NCI-H146 treated with DMSO at 0.1 percent for 48 hours (cell line): ENCODE results near the gene ACBD7.
A peak's percentile ranks its signal among the peaks of the same experiment; 100 is the strongest.

Experiments used
- DNase-seq: peaks from one replicate; lab custom pipeline; 2025; ENCODE audit not compliant: unreplicated experiment; lab: John Stamatoyannopoulos, UW

ACBD7 gene

GRCh38 chr10:15088428-15089261 lies at the start of gene ACBD7:
TSS of gene ACBD7 (minus strand) at chr10:15088776. CDS start at chr10:15088728, 48 bp downstream.
- DNase-seq = peak; percentile 92

GRCh38 chr10:15137636-15138035 lies 49.1 kb upstream of the ACBD7 start:
- DNase-seq = no peak

- DNase-seq = no peak
Observed at GRCh38 chr10:15137036-15137359, 48.4 kb upstream of the ACBD7 start.

GRCh38 chr10:15136129-15137035 lies 47.8 kb upstream of the ACBD7 start:
- no peak for DNase-seq

GRCh38 chr10:15131330-15131729 lies 42.8 kb upstream of the ACBD7 start:
- DNase-seq = no peak

- DNase-seq = no peak
Observed at GRCh38 chr10:15124908-15125307, 36.3 kb upstream of the ACBD7 start.

- no peak for DNase-seq
Observed at GRCh38 chr10:15124190-15124589, 35.6 kb upstream of the ACBD7 start.

- no peak for DNase-seq
Observed at GRCh38 chr10:15123749-15124184, 35.2 kb upstream of the ACBD7 start.

- no peak for DNase-seq
Observed at GRCh38 chr10:15122477-15123030, 34.0 kb upstream of the ACBD7 start.

GRCh38 chr10:15121707-15122106 lies 33.1 kb upstream of the ACBD7 start:
- DNase-seq = no peak

GRCh38 chr10:15120523-15120922 lies 31.9 kb upstream of the ACBD7 start:
- DNase-seq = no peak

GRCh38 chr10:15118615-15119014 lies 30.0 kb upstream of the ACBD7 start:
- no peak for DNase-seq

GRCh38 chr10:15116225-15116624 lies 27.6 kb upstream of the ACBD7 start:
- DNase-seq = no peak

GRCh38 chr10:15113766-15114165 lies 25.2 kb upstream of the ACBD7 start:
- no peak for DNase-seq

- DNase-seq = no peak
Observed at GRCh38 chr10:15112657-15113056, 24.1 kb upstream of the ACBD7 start.

GRCh38 chr10:15106352-15107013 lies 17.9 kb upstream of the ACBD7 start:
- DNase-seq = peak; percentile 74

GRCh38 chr10:15103513-15103912 lies 14.9 kb upstream of the ACBD7 start:
- no peak for DNase-seq

GRCh38 chr10:15099886-15100285 lies 11.3 kb upstream of the ACBD7 start:
- DNase-seq = no peak

GRCh38 chr10:15097011-15097812 lies 8.6 kb upstream of the ACBD7 start, which contains the start of gene RPP38:
TSS of gene RPP38 (plus strand) at chr10:15097355. CDS start at chr10:15103315, 5,960 bp downstream.
- peak; percentile 93 for DNase-seq

- DNase-seq = no peak
Observed at GRCh38 chr10:15096661-15097010, 8.1 kb upstream of the ACBD7 start.
